A549 treated with Mapracorat at 1 μM for 4 hours (cell line): Measurements from ENCODE around the gene CT45A9. TPM values are rescaled to one million over a fixed set of nuclear protein-coding genes. Genes with fewer than 3 reads are reported as not detected.

Experiments
- total RNA-seq: library from RNA; stranded (reverse); fragments of 200-300 nt; extraction: Qiagen RNA extraction; gene quantifications from 5 replicates; pipeline ENCODE4 v1.2.3, GENCODE V29; 2022

Gene CT45A9
- total RNA-seq: not detected in 5 replicates

GRCh38 chrX:135871712-135872111 lies at the start of gene CT45A9:
Gene CT45A9, minus strand, starts transcription at chrX:135871812. Its CDS starts 3,751 bp downstream, at chrX:135868061.

DNA sequence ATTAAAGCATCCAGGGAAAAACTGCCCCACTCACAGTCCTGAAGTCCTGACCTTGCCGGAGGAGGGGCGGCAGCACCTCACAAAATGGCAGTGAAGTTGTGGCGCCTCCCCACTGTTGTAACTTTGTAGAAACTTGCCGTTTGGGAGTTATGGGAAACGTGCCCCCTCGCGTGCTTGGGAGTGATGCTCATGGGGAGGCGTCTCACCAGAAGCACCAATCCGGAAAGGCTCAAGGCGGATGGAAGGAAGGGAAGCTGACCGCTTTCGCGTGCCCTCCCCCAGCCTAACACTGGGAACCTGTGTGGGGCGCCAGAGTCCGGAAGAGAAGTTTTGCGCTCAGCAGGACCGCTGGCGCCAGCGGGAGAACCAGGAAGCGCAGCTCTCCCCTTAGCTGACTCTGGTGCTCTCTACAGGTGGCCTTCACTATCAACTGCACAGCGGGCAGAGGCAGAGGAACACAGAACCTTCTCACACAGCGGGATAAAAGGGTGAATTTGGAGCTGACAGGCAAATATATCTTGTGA lies 21.7 kb upstream of the CT45A9 start, which contains the start of the genes CT45A10 and SAGE1:
Gene CT45A10, minus strand, starts transcription at position 151 of the 524 bp plus-strand sequence. CDS start 8,100 bp downstream, outside the sequence.
Gene SAGE1, plus strand, starts transcription at position 423 of the 524 bp plus-strand sequence. CDS start 2,527 bp downstream, outside the sequence.

DNA sequence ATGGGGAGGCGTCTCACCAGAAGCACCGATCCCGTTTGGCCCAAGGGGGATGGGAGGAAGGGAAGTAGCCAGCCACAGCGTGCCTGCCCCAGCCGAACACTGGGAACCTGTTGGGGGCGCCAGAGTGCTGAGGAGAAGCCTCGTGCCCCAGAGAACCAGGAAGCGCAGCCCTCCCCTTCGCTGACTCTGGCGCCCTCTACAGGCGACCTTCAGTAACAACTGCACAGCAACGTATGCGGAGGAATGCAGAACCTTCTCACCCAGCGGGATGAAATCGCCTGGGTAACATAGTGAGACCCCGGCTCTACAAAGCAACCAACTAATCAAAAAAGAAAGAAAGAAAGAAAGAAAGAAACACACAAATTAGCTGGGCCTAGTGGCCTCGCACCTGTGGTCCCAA lies 17.2 kb downstream of the CT45A9 start, which contains the start of gene CT45A8:
Gene CT45A8, minus strand, starts transcription at position 101 of the 400 bp plus-strand sequence. CDS start 3,755 bp downstream, outside the sequence.

DNA sequence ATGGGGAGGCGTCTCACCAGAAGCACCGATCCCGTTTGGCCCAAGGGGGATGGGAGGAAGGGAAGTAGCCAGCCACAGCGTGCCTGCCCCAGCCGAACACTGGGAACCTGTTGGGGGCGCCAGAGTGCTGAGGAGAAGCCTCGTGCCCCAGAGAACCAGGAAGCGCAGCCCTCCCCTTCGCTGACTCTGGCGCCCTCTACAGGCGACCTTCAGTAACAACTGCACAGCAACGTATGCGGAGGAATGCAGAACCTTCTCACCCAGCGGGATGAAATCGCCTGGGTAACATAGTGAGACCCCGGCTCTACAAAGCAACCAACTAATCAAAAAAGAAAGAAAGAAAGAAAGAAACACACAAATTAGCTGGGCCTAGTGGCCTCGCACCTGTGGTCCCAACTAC lies 34.4 kb downstream of the CT45A9 start, which contains the start of gene CT45A7:
Gene CT45A7, minus strand, starts transcription at position 101 of the 400 bp plus-strand sequence. CDS start 3,747 bp downstream, outside the sequence.

GRCh38 chrX:135819912-135820311 lies 51.7 kb downstream of the CT45A9 start, which contains the start of gene CT45A2:
Gene CT45A2, minus strand, starts transcription at chrX:135820012. Its CDS starts 3,747 bp downstream, at chrX:135816265.

Other genes starting within 250 kb of the CT45A9 start
- not detected in 5 replicates for gene CT45A1, start 158.2 kb downstream of the CT45A9 start, total RNA-seq
- gene CT45A3, start 103.6 kb downstream of the CT45A9 start, total RNA-seq: 0.21 to 0.39 TPM (median 0.27 TPM) in 3 of 5 replicates, not detected in the others
- not detected in 5 replicates for gene CT45A5, start 86.3 kb downstream of the CT45A9 start, total RNA-seq
- not detected in 5 replicates for gene CT45A6, start 69.0 kb downstream of the CT45A9 start, total RNA-seq
- not detected in 5 replicates for gene CT45A2, start 51.8 kb downstream of the CT45A9 start, total RNA-seq
- not detected in 5 replicates for gene CT45A7, start 34.5 kb downstream of the CT45A9 start, total RNA-seq
- gene CT45A8, start 17.3 kb downstream of the CT45A9 start, total RNA-seq: not detected in 5 replicates
- 0.22 TPM in 2 of 5 replicates, not detected in the others for gene CT45A10, start 21.6 kb upstream of the CT45A9 start, total RNA-seq
- gene SAGE1, start 21.9 kb upstream of the CT45A9 start, total RNA-seq: 0.06 to 0.09 TPM (median 0.07 TPM) in 4 of 5 replicates, not detected in the other
- 15.8 to 19.2 TPM (median 17.6 TPM) in 5 replicates for gene MMGT1, start 102.2 kb upstream of the CT45A9 start, total RNA-seq
- 7.1 to 8.9 TPM (median 8.0 TPM) in 5 replicates for gene SLC9A6, start 113.6 kb upstream of the CT45A9 start, total RNA-seq